ENCODE data around the gene TK2. TPM values are rescaled to one million over a fixed set of nuclear protein-coding genes. Genes with fewer than 3 reads are reported as not detected.

The TK2 gene
- total and polyA plus RNA-seq, 7 donors = 4.0 to 14.7 (median 10.0) TPM

DNA sequence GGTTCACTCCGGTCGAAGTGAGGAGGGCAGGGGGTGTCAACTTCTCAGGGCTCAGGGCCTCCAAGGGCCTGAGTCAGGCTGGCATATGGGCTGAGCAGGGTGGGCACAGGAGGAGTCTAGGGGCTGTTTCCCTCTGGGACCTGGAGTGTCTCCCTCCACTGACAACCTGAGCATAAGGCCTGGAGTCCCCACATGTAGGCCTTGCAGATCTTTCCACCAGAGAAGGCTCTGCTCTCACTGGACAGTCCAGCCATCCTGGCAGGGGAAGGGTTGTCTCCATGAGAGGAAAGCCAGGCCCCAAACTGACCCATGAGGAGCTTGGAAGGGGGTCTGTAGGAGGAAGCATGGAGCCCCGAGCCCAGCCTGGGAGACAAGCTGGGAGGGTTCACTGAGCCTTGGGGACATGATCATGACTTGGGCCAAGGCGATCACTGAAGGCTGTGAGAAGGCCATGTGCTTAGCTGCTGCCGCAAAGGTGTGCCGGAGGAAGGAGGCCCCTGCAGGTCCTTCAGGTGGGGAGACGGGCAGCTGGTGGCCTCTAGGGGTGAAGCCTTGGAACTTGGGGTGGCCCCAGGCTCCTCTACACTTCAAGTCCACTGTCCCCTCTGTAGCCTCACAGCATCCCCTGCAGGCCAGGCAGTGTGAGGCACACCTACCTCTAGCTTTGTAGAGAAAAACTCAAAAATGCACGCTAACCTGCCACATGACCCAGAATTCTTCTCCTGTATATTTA lies 39.2 kb upstream of the TK2 start:
- 92 to 95% (median 93%) methylated on average over 8 of the region's 8 CpGs for WGBS, 3 donors
- no peaks in the 10 kb centered on the region for H3K27me3 ChIP-seq (ENCODE audit: insufficient read depth in 3 of 3, low read length in 2 of 3)
- H3K27ac ChIP-seq = no peak overlapping the region
- DNase-seq (peak; percentile 36 to 70), ATAC-seq (peak; percentile 46 to 76 (median 58))
- H3K9me3 ChIP-seq = no peaks in the 10 kb centered on the region
- TF ChIP-seq, protein P1, sequence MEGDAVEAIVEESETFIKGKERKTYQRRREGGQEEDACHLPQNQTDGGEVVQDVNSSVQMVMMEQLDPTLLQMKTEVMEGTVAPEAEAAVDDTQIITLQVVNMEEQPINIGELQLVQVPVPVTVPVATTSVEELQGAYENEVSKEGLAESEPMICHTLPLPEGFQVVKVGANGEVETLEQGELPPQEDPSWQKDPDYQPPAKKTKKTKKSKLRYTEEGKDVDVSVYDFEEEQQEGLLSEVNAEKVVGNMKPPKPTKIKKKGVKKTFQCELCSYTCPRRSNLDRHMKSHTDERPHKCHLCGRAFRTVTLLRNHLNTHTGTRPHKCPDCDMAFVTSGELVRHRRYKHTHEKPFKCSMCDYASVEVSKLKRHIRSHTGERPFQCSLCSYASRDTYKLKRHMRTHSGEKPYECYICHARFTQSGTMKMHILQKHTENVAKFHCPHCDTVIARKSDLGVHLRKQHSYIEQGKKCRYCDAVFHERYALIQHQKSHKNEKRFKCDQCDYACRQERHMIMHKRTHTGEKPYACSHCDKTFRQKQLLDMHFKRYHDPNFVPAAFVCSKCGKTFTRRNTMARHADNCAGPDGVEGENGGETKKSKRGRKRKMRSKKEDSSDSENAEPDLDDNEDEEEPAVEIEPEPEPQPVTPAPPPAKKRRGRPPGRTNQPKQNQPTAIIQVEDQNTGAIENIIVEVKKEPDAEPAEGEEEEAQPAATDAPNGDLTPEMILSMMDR (IDR thresholded peaks at IDR 0.05) = peak; percentile 35
- intact Hi-C loops (cut with DNase I) = loop anchor here in 1 of 2 donors (10.0 kb wide), 1 partner anchor 114 kb away; no protein-coding TSS in a partner anchor
- H3K4me1 ChIP-seq = no peaks in the 10 kb centered on the region
- no peaks in the 10 kb centered on the region for H3K36me3 ChIP-seq (ENCODE audit: insufficient read depth in 1 of 2, low read depth in 1 of 2)
- no peak overlapping the region for H3K4me3 ChIP-seq

DNA sequence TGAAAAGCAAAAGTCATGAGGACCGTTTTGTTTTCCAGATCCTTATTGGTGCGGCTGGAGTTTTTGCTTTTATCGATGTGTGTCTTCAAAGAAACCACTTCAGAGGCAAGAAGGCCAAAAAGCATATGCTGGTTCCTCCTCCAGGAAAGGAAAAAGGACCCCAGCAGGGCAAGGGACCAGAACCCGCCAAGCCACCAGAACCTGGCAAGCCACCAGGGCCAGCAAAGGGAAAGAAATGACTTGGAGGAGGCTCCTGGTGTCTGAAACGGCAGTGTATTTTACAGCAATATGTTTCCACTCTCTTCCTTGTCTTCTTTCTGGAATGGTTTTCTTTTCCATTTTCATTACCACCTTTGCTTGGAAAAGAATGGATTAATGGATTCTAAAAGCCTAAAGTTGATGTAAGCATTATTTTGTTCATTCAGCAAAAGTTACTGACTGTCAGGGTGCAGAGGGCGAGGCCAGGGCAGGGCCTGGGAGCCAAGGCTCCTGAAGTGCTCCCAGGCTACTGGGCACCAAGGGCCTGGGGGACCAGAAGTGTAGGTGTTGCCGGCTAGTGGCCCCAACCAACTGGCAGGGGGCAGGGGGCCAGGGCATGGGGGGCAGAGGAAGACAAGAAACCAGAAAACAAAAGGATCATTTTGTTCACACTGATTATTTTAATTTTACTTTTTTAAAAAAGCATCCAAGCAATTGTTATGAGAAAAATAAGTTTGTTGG lies 38.1 kb upstream of the TK2 start:
- ATAC-seq = no peak
- intact Hi-C loops (cut with DNase I) = loop anchor here in 1 of 2 donors (10.0 kb wide), 1 partner anchor 113 kb away; no protein-coding TSS in a partner anchor
- Histone ChIP-seq H3K4me1 (no peaks in the 10 kb centered on the region), H3K9me3 (no peaks in the 10 kb centered on the region), H3K27ac (no peak overlapping the region), H3K4me3 (peak overlapping the region; percentile 1), H3K36me3 (ENCODE audit: insufficient read depth in 1 of 2, low read depth in 1 of 2) (no peaks in the 10 kb centered on the region), H3K27me3 (ENCODE audit: insufficient read depth in 3 of 3, low read length in 2 of 3) (no peaks in the 10 kb centered on the region)
- WGBS, 3 donors = 66 to 74% (median 71%) methylated on average over 7 of the region's 7 CpGs
- no peak for DNase-seq
- TF ChIP-seq, protein P1 (IDR thresholded peaks at IDR 0.05) = no peak

DNA sequence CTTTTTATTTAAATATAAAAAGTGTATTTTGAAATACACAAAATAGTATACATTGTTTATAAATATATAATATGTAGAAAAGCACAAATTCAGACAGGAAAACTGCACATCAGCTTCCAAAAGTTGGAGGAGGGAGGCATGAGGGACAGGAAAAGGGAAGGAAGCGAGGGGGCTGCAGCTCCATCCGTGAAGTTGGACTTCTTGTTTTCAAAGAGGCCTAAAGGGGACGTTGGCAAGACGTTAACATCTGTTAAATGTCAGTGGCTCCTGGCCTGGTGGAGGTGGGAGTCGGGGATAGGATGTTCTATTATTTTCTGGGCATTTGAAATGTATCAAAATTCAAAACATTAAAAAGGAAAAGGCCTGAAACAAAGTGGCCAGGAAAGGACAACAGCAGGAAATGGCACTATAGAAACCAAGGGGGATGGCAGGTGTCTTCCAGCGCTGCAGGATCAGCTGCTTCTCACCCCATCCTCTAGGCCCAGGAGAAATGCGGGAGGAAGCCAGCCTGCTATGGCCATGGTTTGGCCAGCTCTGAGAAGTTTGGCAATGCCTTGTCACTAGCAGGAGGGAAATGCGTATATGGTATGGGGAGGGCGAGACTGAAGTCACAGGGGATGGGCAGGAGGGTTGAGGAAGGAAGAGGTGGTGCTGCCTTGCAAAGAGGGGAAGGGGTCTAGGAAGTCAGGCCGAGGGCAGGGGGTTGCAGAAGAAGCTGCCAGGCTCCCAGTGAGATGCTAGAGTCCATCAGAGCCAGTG lies 35.7 kb upstream of the TK2 start:
- Histone ChIP-seq H3K27me3 (ENCODE audit: insufficient read depth in 3 of 3, low read length in 2 of 3) (no peaks in the 10 kb centered on the region), H3K27ac (no peak overlapping the region), H3K4me1 (peaks cover 11% of the 10 kb centered on the region), H3K9me3 (no peaks in the 10 kb centered on the region), H3K4me3 (no peak overlapping the region), H3K36me3 (ENCODE audit: insufficient read depth in 1 of 2, low read depth in 1 of 2) (no peaks in the 10 kb centered on the region)
- ATAC-seq = peak in 1 of 4 donors; percentile 28
- TF ChIP-seq, protein P1 (IDR thresholded peaks at IDR 0.05) = no peak
- intact Hi-C loops (cut with DNase I) = loop anchor here in 1 of 2 donors (10.0 kb wide), 1 partner anchor 111 kb away; no protein-coding TSS in a partner anchor
- no peak for DNase-seq
- 63 to 69% (median 65%) methylated on average over 10 of the region's 10 CpGs for WGBS, 3 donors

DNA sequence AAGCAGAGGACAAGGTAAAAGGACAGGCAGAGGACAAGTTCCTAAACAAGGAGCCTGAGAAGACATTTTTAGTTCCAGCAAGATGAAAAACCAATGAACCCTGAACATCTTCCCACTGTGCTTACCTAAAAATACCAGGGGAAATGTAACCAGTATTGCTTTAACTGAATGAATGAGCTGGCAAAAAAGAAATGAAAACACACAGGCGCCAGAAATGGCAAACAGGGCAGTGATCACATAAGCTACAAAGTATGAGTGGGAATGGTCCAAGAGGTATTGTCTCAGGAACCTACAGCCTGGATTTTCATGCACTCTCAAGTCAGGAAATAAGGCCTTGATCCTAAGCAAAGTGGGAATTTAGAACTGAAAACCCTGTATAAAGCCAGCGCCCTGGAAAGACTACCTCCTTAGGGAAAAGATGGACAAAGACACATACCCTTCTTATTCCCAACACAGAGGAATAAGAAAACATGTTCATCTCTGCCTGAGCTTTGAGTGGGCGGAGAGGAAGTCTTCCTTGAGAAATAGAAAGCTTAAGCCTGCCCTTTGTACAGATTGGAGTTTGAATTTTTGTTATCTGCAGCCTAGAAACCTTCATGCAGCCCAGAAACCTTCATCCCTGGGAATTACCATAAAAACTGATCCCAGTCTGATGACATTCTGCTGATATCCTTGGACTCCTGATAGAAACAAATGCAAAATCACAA lies 31.5 kb upstream of the TK2 start:
- Histone ChIP-seq H3K9me3 (no peaks in the 10 kb centered on the region), H3K4me1 (peaks cover 32% of the 10 kb centered on the region), H3K4me3 (no peak overlapping the region), H3K27ac (peak overlapping the region; percentile 32), H3K36me3 (ENCODE audit: insufficient read depth in 1 of 2, low read depth in 1 of 2) (no peaks in the 10 kb centered on the region), H3K27me3 (ENCODE audit: insufficient read depth in 3 of 3, low read length in 2 of 3) (peaks cover 1 to 29% (median 3%) of the 10 kb centered on the region in 3 donors)
- ATAC-seq (no peak), DNase-seq (no peak)
- WGBS, 3 donors = 77 to 80% (median 80%) methylated on average over 3 of the region's 3 CpGs
- intact Hi-C loops (cut with DNase I) = loop anchor here in 1 of 2 donors (10.0 kb wide), 1 partner anchor 107 kb away; no protein-coding TSS in a partner anchor
- TF ChIP-seq, protein P1 (IDR thresholded peaks at IDR 0.05) = no peak
